ENCODE data around the gene TGFB3.

- TF ChIP-seq POLR2AphosphoS5 (IDR thresholded peaks at IDR 0.05; ENCODE audit: borderline replicate concordance, low read depth, low read length) (no peak), EZH2 (IDR thresholded peaks at IDR 0.05) (no peak)
These were observed 30.1 kb upstream of the TGFB3 start for GRCh38 chr14:76011930-76012329.
